Stimulated activated CD8-positive, alpha-beta memory T cell treated with anti-CD3 and anti-CD28 coated beads, Interleukin-4, amount 100 ng/mL, for 4 hours (primary cell): ENCODE measurements around the gene RTKN.
"Not testable (repeated sequence)": the region's sequence is repeated elsewhere in the genome, so short reads cannot be mapped to it uniquely, and the experiment has no call there.

Source experiments
- DNase-seq, 2 donors: peaks; one replicate each; pipeline ENCODE4 v3.0.0-alpha.2; 2020; ENCODE audit warnings: low read depth in 2 of 2, low spot score in 1 of 2

The RTKN gene

GRCh38 chr2:74439373-74439772 lies 2.4 kb downstream of the RTKN start:
- no peak for DNase-seq

DNA sequence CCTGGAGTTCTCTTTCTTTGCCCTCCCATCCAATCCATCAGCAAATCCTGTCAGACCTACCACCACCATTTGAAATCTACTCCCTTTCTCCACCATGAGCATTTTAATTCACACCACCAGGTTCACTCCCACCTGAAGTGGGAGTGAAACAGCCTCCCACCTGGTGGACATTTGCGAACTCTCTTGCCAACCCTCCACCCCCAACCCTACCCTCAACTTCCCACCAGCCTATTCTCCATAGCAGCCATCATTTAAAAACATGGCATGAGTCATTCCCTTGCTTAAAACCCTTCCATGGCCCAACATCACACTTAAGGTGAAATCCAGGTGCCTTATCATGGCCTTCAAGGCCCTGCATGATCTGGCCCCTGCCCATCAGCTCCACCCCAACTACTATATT lies 3.5 kb downstream of the RTKN start:
- DNase-seq, result no peak

DNA sequence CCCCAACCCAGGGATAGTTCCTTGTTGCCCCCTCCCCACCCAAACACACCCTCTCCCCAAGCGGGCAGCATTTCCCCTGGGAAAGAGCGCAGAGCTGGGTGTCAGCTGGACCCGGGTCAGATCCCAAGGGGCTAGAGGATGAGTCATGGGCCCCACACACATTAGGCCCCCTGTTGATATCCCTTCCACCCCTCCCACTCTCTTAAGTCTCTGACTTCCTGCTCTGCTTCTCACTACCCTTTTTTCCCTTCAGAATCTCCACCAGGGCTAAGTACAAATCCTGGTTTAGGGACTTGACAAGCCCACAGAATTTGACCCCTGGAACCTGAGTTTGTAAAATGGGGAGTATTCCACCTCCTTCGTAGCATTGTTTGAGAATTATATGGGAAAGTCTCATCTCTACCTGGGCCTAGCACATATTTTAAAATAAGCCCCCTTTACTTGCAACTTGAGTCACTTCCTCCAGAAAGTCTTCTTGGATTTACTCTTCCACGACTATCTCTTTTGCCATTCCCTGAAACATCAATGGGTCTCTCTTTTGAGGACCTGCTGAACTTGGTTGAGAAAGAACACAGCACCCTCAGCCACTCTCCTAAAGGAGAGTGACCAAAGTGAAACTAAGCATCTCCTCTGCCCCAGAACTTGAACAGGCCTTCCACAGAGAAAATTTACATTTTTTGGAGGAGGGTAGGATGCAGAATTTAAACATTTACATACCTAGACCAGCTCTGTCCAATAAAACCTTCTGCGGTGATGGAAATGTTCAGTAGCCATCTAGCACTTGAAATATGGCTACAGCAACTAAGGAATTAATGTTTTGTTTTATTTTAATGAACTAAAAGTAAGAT lies 4.7 kb downstream of the RTKN start:
- DNase-seq, result no peak

- DNase-seq, result no peak
Measured at GRCh38 chr2:74436111-74436805, 5.5 kb downstream of the RTKN start.

- DNase-seq, result no peak
Measured at GRCh38 chr2:74430502-74430901, 11.2 kb downstream of the RTKN start.

- DNase-seq, result no peak
Measured at GRCh38 chr2:74429487-74430451, 12.0 kb downstream of the RTKN start.

- no peak for DNase-seq
Measured at GRCh38 chr2:74428675-74429074, 13.1 kb downstream of the RTKN start.

GRCh38 chr2:74427551-74427950 lies 14.2 kb downstream of the RTKN start:
- DNase-seq, result no peak

- no peak for DNase-seq
Measured at GRCh38 chr2:74426181-74426758, 15.5 kb downstream of the RTKN start.

GRCh38 chr2:74425523-74425922 lies 16.2 kb downstream of the RTKN start:
- no peak for DNase-seq

DNA sequence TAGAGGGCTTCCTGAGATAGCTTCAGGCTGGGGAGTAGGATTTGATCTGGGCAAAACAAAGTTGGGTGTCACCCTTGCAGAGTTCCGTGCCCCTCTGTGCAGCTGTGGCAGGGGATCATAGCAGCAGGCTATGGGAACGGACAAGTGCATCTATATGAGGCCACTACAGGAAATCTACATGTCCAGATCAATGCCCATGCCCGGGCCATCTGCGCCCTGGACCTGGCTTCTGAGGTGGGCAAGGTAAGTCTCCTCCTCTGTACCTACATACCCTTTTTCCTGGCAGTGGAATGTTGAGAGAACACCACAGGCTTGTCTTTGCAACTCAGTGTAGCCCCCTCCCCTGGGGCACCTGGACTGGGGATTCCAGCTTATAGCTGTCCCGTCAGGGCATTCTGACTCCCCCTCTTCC lies 16.7 kb downstream of the RTKN start:
- DNase-seq, result no peak

GRCh38 chr2:74424139-74424992 lies 17.4 kb downstream of the RTKN start:
- no peak for DNase-seq

- no peak for DNase-seq
Measured at GRCh38 chr2:74423231-74424095, 18.3 kb downstream of the RTKN start.

DNA sequence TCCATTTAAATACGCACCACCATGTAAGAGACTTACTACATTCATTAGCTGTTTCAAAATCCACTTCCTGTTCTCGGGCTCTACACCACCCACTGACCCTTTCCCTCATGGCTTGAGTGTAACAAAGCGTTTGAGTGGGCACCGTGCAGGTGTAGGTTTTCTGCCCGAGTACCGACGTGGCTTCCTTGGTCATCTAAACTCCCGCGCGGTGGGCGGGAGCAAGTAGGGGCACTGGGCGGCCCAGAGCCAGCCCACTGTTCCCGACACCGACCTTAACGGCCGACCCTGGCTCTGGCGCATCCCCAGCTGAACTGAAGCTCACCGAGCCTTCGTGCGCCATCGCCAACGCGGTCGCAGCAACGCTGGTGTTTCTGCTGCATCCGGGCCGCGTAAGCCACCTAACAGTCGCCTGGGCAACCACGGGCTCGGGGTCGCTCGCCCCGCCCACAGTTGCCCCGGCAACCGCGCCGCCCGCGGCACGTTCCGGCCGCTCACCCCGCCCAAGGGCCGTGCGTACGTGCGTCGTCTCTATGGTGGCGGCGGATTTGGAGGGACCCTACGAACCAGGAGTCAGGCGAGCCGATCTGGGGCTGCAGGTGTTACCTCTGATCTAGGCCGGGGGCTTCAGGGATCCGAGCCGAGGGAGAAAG lies 20.4 kb downstream of the RTKN start, which contains the start of the genes C2orf81 and WDR54:
Gene C2orf81 (minus strand): TSS at position 399 of the 650 bp plus-strand sequence. CDS start 59 bp downstream, at position 340.
Gene WDR54 (plus strand): TSS at position 510 of the 650 bp plus-strand sequence. CDS start 424 bp downstream, outside the sequence.
- peak; percentile 73 to 89 for DNase-seq

GRCh38 chr2:74420443-74421103 lies 21.2 kb downstream of the RTKN start:
- DNase-seq, result not testable (repeated sequence)

- DNase-seq, result no peak
Measured at GRCh38 chr2:74420006-74420405, 21.7 kb downstream of the RTKN start.

GRCh38 chr2:74419345-74419744 lies 22.4 kb downstream of the RTKN start:
- no peak for DNase-seq

DNA sequence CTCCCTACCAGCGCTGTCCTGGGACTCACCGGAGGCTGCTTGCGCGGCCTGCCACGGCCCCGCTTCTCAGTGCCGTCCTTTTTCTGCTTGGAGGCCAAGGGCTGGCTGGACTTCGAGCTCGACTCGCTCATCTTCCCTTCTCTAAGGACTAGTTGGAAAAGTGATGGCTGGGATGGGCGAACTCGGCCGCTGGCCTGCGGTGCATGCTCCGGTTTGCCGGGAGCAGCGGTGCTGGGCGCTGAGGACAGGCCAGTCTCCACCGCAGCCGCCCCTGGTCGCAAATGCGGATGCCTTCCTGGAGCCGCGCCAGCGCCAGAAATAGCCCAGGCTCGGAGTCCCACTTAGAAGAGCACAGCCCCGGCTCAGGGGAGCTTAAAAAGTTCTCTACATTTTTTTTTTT lies 23.4 kb downstream of the RTKN start:
- DNase-seq, result no peak
